ENCODE results near the gene PCCA. TPM values are rescaled to one million over a fixed set of nuclear protein-coding genes. Genes with fewer than 3 reads are reported as not detected.

Gene PCCA
- total and polyA plus RNA-seq, 2 donors (not counting 1 experiment from before 2014, with no cell fraction given): 4.8 to 17.4 TPM

DNA sequence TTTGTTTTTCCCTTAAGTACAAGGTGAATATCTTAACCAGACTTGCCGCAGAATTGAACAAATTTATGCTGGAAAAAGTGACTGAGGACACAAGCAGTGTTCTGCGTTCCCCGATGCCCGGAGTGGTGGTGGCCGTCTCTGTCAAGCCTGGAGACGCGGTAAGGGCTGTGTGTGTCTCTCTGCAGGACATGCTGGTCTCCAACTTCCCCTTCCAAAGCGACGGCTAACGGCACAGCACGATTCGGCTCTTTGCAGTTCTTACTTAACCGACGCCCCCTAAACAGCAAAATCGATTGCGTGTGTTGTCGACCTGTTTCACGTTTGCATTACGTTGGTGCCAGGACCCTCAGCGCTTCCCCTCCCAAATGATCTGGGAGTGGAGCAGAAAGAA, 426.5 kb downstream of the PCCA start:
- WGBS (ENCODE audit: insufficient coverage): 95% methylated on average over 12 of the region's 20 CpGs
- ATAC-seq (ENCODE audit: low read depth): no peak

DNA sequence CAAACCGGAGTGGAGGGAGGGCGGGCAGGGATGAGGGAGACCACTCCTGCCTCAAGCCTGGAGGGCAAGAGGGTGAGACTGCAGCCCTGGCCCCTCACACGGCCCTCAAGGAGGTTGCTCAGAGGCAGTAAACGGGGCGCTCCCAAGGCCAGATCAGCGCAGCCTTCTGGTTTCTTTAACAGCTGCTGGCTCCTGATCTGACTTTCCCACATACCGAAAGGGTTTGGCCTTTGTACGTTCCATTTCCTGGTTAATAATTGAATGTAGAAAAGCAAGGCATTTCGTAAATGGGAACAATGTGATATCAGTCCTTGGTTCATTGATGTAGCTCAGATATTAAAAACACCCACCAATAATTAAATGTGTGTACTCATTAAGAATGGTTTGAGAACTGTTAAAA, 428.2 kb downstream of the PCCA start:
- H3K79me2 ChIP-seq (ENCODE audit: control insufficient read depth, insufficient read depth, low read length): no peaks in the 10 kb centered on the region
- no peaks in the 10 kb centered on the region for H3K9me3 Mint-ChIP-seq (ENCODE audit: insufficient read depth)
- peaks cover 0 to 5% (median under 1%) of the 10 kb centered on the region in 4 experiments for H3K27me3 ChIP-seq (replicated peaks in 1 of 4; ENCODE audit: control extremely low read depth in 1 of 4, control insufficient read depth in 3 of 4, insufficient read depth in 4 of 4, low read length in 3 of 4)
- 100% methylated on average over 4 of the region's 9 CpGs for WGBS (ENCODE audit: insufficient coverage)
- no peak overlapping the region for H3K4me2 ChIP-seq (replicated peaks; ENCODE audit: low read depth, low read length, poor library complexity, severe bottlenecking)
- H4K20me1 ChIP-seq (ENCODE audit: control insufficient read depth, insufficient read depth, low read length, poor library complexity, severe bottlenecking): no peaks in the 10 kb centered on the region
- ChIA-PET POLR2A (no interaction called here), CTCF (interaction anchor here (1.0 to 7.1 kb wide), 4 partner anchors 10 to 1340 kb away, joined by 3 to 105 read pairs (median 4); no protein-coding TSS in a partner anchor)
- no peak overlapping the region for H3K27ac Mint-ChIP-seq
- H3K4me1 ChIP-seq (ENCODE audit: control insufficient read depth in 2 of 2, insufficient read depth in 2 of 2, low read length in 2 of 2): peaks cover 5 to 11% of the 10 kb centered on the region in 2 donors
- H3K27me3 Mint-ChIP-seq: no peaks in the 10 kb centered on the region
- H2AFZ ChIP-seq (ENCODE audit: insufficient read depth, low read depth, low read length, poor library complexity, severe bottlenecking): no peak overlapping the region
- DNase-seq: no peak
- peaks cover 10% of the 10 kb centered on the region for H3K4me1 Mint-ChIP-seq
- H3K4me3 Mint-ChIP-seq: no peak overlapping the region
- H3K27ac ChIP-seq (ENCODE audit: low read length in 2 of 2): no peak overlapping the region
- no peak for TF ChIP-seq EZH2 (IDR thresholded peaks at IDR 0.05; ENCODE audit: borderline replicate concordance, insufficient read depth, low read depth, low read length, poor library complexity, severe bottlenecking)
- no peak for TF ChIP-seq CTCF (IDR thresholded peaks at IDR 0.05)
- H3K4me3 ChIP-seq (ENCODE audit: control extremely low read depth in 1 of 5, extremely low read depth in 1 of 5, insufficient read depth in 1 of 5, low read depth in 2 of 5, low read length in 4 of 5): no peak overlapping the region
- H3K36me3 ChIP-seq (replicated peaks in 1 of 2; ENCODE audit: control extremely low read depth in 1 of 2, control insufficient read depth in 1 of 2, extremely low read depth in 1 of 2, insufficient read depth in 2 of 2, low read length in 1 of 2): no peaks in the 10 kb centered on the region
- no peaks in the 10 kb centered on the region for H3K9me3 ChIP-seq (ENCODE audit: control extremely low read depth in 1 of 3, control insufficient read depth in 2 of 3, insufficient read depth in 1 of 3, low read length in 2 of 3)
- no peak overlapping the region for H3K9ac ChIP-seq (ENCODE audit: low read length)
- no peak for ATAC-seq (ENCODE audit: low read depth)
- intact Hi-C loops (cut with micrococcal nuclease): loop anchor here (10.0 kb wide), 2 partner anchors 1252 to 1342 kb away; no protein-coding TSS in a partner anchor

More for the DNA sequence above, 426.5 kb downstream of the PCCA start:
- no peak overlapping the region for H3K27ac Mint-ChIP-seq
- no peak overlapping the region for H3K4me2 ChIP-seq (replicated peaks; ENCODE audit: low read depth, low read length, poor library complexity, severe bottlenecking)
- no peaks in the 10 kb centered on the region for H3K9me3 Mint-ChIP-seq (ENCODE audit: insufficient read depth)
- DNase-seq: no peak
- no peak overlapping the region for H3K27ac ChIP-seq (ENCODE audit: low read length in 2 of 2)
- intact Hi-C loops (cut with micrococcal nuclease): loop anchor here (1.0 to 10.0 kb wide), 5 partner anchors 615 to 1341 kb away; no protein-coding TSS in a partner anchor
- TF ChIP-seq EZH2 (IDR thresholded peaks at IDR 0.05; ENCODE audit: borderline replicate concordance, insufficient read depth, low read depth, low read length, poor library complexity, severe bottlenecking) (no peak), CTCF (IDR thresholded peaks at IDR 0.05) (no peak)
- no peaks in the 10 kb centered on the region for H3K79me2 ChIP-seq (ENCODE audit: control insufficient read depth, insufficient read depth, low read length)
- no peaks in the 10 kb centered on the region for H3K9me3 ChIP-seq (ENCODE audit: control extremely low read depth in 1 of 3, control insufficient read depth in 2 of 3, insufficient read depth in 1 of 3, low read length in 2 of 3)
- H3K4me1 ChIP-seq (ENCODE audit: control insufficient read depth in 2 of 2, insufficient read depth in 2 of 2, low read length in 2 of 2): no peaks in the 10 kb centered on the region
- ChIA-PET CTCF (interaction anchor here (0.6 to 7.1 kb wide), 30 partner anchors 9 to 1349 kb away, joined by 3 to 105 read pairs (median 4); partner anchors contain the start of gene PCCA), POLR2A (no interaction called here)
- no peaks in the 10 kb centered on the region for H3K27me3 ChIP-seq (replicated peaks in 1 of 4; ENCODE audit: control extremely low read depth in 1 of 4, control insufficient read depth in 3 of 4, insufficient read depth in 4 of 4, low read length in 3 of 4)
- H3K4me1 Mint-ChIP-seq: peaks cover 3% of the 10 kb centered on the region
- H2AFZ ChIP-seq (ENCODE audit: insufficient read depth, low read depth, low read length, poor library complexity, severe bottlenecking): no peak overlapping the region
- no peak overlapping the region for H3K4me3 ChIP-seq (ENCODE audit: control extremely low read depth in 1 of 5, extremely low read depth in 1 of 5, insufficient read depth in 1 of 5, low read depth in 2 of 5, low read length in 4 of 5)
- H3K9ac ChIP-seq (ENCODE audit: low read length): no peak overlapping the region
- no peaks in the 10 kb centered on the region for H4K20me1 ChIP-seq (ENCODE audit: control insufficient read depth, insufficient read depth, low read length, poor library complexity, severe bottlenecking)
- H3K4me3 Mint-ChIP-seq: no peak overlapping the region
- H3K36me3 ChIP-seq (replicated peaks in 1 of 2; ENCODE audit: control extremely low read depth in 1 of 2, control insufficient read depth in 1 of 2, extremely low read depth in 1 of 2, insufficient read depth in 2 of 2, low read length in 1 of 2): no peaks in the 10 kb centered on the region
- H3K27me3 Mint-ChIP-seq: no peaks in the 10 kb centered on the region
